Measurements from ENCODE around the gene ABR. TPM values are rescaled to one million over a fixed set of nuclear protein-coding genes. Genes with fewer than 3 reads are reported as not detected.
"Not testable (repeated sequence)": the region's sequence is repeated elsewhere in the genome, so short reads cannot be mapped to it uniquely, and the experiment has no call there.

ABR gene
- total and polyA plus RNA-seq, 12 donors, result 5.3 to 152 (median 105) TPM

DNA sequence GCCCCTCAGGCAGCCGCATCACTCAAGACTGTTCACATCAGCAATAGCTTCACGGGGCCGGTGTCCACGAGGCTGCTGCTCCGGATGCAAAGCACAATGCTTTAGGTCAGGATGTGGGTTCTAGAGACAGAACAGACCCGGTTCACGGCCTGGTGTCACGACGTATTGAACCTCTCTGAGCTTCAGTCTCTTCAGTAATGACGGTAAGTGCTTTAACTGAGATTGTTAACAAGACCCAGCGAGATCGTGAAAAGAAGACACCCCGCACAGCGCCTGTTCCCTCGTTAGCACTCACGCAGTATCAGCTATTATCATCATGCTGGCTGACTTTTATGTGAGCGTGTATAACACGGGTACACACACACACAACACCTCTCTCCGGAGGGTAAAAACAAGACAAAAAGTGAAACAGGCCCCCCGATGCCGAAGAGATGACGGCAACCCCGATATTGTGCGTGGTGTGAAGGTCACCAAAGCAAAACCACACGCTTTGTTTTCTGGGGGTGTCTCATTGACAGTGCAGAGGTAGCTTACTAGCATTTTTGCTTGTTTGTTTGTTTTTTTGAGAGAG, 21.4 kb upstream of the ABR start:
- TF ChIP-seq, protein P1, sequence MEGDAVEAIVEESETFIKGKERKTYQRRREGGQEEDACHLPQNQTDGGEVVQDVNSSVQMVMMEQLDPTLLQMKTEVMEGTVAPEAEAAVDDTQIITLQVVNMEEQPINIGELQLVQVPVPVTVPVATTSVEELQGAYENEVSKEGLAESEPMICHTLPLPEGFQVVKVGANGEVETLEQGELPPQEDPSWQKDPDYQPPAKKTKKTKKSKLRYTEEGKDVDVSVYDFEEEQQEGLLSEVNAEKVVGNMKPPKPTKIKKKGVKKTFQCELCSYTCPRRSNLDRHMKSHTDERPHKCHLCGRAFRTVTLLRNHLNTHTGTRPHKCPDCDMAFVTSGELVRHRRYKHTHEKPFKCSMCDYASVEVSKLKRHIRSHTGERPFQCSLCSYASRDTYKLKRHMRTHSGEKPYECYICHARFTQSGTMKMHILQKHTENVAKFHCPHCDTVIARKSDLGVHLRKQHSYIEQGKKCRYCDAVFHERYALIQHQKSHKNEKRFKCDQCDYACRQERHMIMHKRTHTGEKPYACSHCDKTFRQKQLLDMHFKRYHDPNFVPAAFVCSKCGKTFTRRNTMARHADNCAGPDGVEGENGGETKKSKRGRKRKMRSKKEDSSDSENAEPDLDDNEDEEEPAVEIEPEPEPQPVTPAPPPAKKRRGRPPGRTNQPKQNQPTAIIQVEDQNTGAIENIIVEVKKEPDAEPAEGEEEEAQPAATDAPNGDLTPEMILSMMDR (IDR thresholded peaks at IDR 0.05), result no peak
- TF ChIP-seq POLR2A (IDR thresholded peaks at IDR 0.05), result no peak
- 82 to 90% (median 86%) methylated on average over 25 of the region's 25 CpGs for WGBS, 4 donors
- intact Hi-C loops (cut with DNase I), result no loop called here

GRCh38 chr17:1199271-1199743, 19.5 kb upstream of the ABR start:
- H3K36me3 ChIP-seq (replicated peaks in 1 of 2); intact Hi-C loops (cut with DNase I); H3K27me3 ChIP-seq; H3K4me1 ChIP-seq (replicated peaks in 1 of 2); DNase-seq; H3K9me3 ChIP-seq (replicated peaks in 1 of 3); H3K4me3 ChIP-seq: not testable (repeated sequence)
- WGBS, 4 donors, result 75 to 86% (median 77%) methylated on average over 4 to 10 of the region's 10 CpGs
- H3K27ac ChIP-seq, result peak overlapping the region in 2 of 5 donors; percentile 78 to 92

More for the DNA sequence above, 21.4 kb upstream of the ABR start:
- Histone ChIP-seq H3K36me3 (replicated peaks in 1 of 2) (no peaks in the 10 kb centered on the region), H3K4me3 (no peak overlapping the region), H3K27ac (peak overlapping the region in 1 of 5 donors; percentile 43), H3K4me1 (replicated peaks in 1 of 2) (peaks cover 4 to 8% of the 10 kb centered on the region in 2 donors), H3K27me3 (no peaks in the 10 kb centered on the region), H3K9me3 (replicated peaks in 1 of 3) (no peaks in the 10 kb centered on the region)
- DNase-seq, result peak in 2 of 7 donors; percentile 35 to 66

GRCh38 chr17:1197781-1198490, 18.2 kb upstream of the ABR start:
- WGBS, 4 donors, result 18 to 45% (median 30%) methylated on average over 10 to 17 of the region's 17 CpGs
- H3K9me3 ChIP-seq (replicated peaks in 1 of 3), result no peaks in the 10 kb centered on the region
- DNase-seq, result peak; percentile 73 to 91 (median 83)
- H3K27me3 ChIP-seq, result no peaks in the 10 kb centered on the region
- intact Hi-C loops (cut with DNase I), result no loop called here
- peak overlapping the region in 4 of 5 donors; percentile 2 to 92 (median 62) for H3K27ac ChIP-seq
- no peak overlapping the region for H3K4me3 ChIP-seq
- no peak for TF ChIP-seq POLR2A (IDR thresholded peaks at IDR 0.05)
- TF ChIP-seq, protein P1 (IDR thresholded peaks at IDR 0.05), result no peak
- peaks cover 0 to 5% of the 10 kb centered on the region in 2 donors for H3K4me1 ChIP-seq (replicated peaks in 1 of 2)
- no peaks in the 10 kb centered on the region for H3K36me3 ChIP-seq (replicated peaks in 1 of 2)

DNA sequence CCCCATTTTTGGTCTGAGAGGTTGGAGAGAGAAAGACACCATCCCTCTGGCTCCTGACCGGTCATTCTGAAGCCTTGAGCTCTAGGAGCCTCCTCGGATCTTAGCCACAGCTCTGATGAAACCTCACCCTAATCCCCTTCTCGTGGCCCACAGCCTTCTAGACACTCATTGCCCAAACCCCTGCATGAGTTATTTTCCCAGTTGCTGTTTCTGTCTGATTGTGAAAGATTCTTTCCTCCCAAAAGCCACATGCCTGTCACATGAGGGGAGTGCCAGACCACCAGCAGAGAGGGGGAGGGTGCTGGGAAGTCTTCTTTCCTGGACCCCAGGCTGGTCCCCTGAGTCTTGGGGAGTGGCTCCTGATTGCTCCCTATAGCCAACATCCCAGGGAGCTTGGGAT, 17.6 kb upstream of the ABR start:
- Histone ChIP-seq H3K27me3 (no peaks in the 10 kb centered on the region), H3K27ac (peak overlapping the region in 2 of 5 donors; percentile 78 to 92), H3K4me3 (no peak overlapping the region), H3K9me3 (replicated peaks in 1 of 3) (no peaks in the 10 kb centered on the region), H3K4me1 (replicated peaks in 1 of 2) (peaks cover 0 to 5% of the 10 kb centered on the region in 2 donors), H3K36me3 (replicated peaks in 1 of 2) (no peaks in the 10 kb centered on the region)
- intact Hi-C loops (cut with DNase I), result no loop called here
- WGBS, 4 donors, result 54 to 75% (median 67%) methylated on average over 3 of the region's 3 CpGs
- DNase-seq, result peak in 4 of 7 donors; percentile 31 to 49 (median 41)
- TF ChIP-seq, protein P1 (IDR thresholded peaks at IDR 0.05), result no peak
- no peak for TF ChIP-seq POLR2A (IDR thresholded peaks at IDR 0.05)

All from adrenal gland (tissue), 12 donors.